ENCODE data around the gene MIAT.

MIAT gene

DNA sequence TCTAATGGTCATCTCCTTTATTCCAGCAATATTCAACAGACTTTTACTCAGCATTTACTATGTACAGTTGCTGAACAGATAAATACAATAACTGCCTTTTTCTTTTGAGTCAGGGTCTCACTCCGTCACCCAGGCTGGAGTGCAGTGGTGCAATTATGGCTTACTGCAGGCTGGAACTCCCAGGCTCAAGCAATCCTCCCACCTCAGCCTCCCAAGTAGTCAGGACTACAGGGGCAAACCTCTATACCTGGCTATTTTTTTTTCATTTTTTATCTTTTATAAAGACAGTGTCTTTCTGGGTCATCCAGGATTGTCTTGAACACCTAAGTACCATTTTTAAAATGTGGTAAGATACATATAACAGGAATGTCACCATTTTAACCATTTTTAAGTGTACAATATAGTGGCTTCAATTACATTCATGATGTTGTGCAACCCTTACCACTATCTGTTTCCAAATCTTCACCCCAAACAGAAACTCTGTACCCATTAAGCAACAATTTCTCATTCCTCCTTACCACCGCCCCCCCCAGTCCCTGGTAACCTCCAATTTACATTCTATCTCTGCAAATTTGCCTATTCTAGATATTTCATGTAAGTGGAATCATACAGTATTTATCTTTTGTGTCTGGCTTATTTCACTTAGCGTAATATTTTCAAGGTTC is 67.8 kb downstream of the MIAT start:
- DNase-seq (ENCODE audit: low spot score) = no peak
- TF ChIP-seq, protein P1, sequence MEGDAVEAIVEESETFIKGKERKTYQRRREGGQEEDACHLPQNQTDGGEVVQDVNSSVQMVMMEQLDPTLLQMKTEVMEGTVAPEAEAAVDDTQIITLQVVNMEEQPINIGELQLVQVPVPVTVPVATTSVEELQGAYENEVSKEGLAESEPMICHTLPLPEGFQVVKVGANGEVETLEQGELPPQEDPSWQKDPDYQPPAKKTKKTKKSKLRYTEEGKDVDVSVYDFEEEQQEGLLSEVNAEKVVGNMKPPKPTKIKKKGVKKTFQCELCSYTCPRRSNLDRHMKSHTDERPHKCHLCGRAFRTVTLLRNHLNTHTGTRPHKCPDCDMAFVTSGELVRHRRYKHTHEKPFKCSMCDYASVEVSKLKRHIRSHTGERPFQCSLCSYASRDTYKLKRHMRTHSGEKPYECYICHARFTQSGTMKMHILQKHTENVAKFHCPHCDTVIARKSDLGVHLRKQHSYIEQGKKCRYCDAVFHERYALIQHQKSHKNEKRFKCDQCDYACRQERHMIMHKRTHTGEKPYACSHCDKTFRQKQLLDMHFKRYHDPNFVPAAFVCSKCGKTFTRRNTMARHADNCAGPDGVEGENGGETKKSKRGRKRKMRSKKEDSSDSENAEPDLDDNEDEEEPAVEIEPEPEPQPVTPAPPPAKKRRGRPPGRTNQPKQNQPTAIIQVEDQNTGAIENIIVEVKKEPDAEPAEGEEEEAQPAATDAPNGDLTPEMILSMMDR (IDR thresholded peaks at IDR 0.05) = no peak
- no peak overlapping the region for H3K4me3 ChIP-seq
- no peak overlapping the region for H3K27ac ChIP-seq
